IMR-90 (cell line): ENCODE data around the gene CD68. TPM values are rescaled to one million over a fixed set of nuclear protein-coding genes. Genes with fewer than 3 reads are reported as not detected.

Experiments used
- ATAC-seq: fragments of 200-7000 bp; cut with Tn5 transposase; 2 replicates; pipeline ENCODE4 v1.9.1; 2020; ENCODE audit warnings: low read depth, mild to moderate bottlenecking, moderate library complexity
- BruUV-seq: library from RNA; stranded (reverse); fragments of 400-500 nt; replicated peaks from 2 replicates; lab custom pipeline; 2021; lab: Mats Ljungman, UMichigan
- CTCF ChIA-PET: fragments of 300-600 bp; formaldehyde crosslinking; extraction: SDS; loops from one replicate; lab custom pipeline; 2021; ENCODE audit warnings: antibody characterized with exemption; lab: Yijun Ruan, JAX
- POLR2A ChIA-PET: fragments of 300-600 bp; sonication (Branson Sonifier 250); formaldehyde crosslinking; loops from one replicate; lab custom pipeline; 2022; ENCODE audit warnings: antibody characterized with exemption; ENCODE audit not compliant: unreplicated experiment; lab: Charles Lee
- DNase-seq: peaks from one replicate; pipeline ENCODE4 v3.0.0; 2013
- H2AFZ ChIP-seq: replicated peaks from 2 replicates; pipeline ENCODE3; 2013; ENCODE audit warnings: low read length, mild to moderate bottlenecking; ENCODE audit not compliant: poor library complexity
- H2AK5ac ChIP-seq: 2 replicates; pipeline ENCODE4 v1.6.1; 2013; ENCODE audit warnings: low read depth, low read length, inconsistent platforms
- H2AK9ac ChIP-seq: replicated peaks from 2 replicates; pipeline ENCODE3; 2013; ENCODE audit warnings: mild to moderate bottlenecking, low read depth, low read length, moderate library complexity; ENCODE audit not compliant: poor library complexity
- H2BK120ac ChIP-seq: 2 replicates; pipeline ENCODE4 v1.6.1; 2013; ENCODE audit warnings: low read depth, low read length, inconsistent platforms
- H2BK15ac ChIP-seq: 3 replicates; pipeline ENCODE4 v1.6.1; 2013; ENCODE audit warnings: low read depth, low read length, inconsistent platforms
- H2BK20ac ChIP-seq: 2 replicates; pipeline ENCODE4 v1.6.1; 2013; ENCODE audit warnings: low read depth, mild to moderate bottlenecking, inconsistent platforms, low read length, moderate library complexity
- H2BK5ac ChIP-seq: 2 replicates; pipeline ENCODE4 v1.6.1; 2013; ENCODE audit warnings: mild to moderate bottlenecking, low read depth, low read length, inconsistent platforms; ENCODE audit not compliant: poor library complexity, severe bottlenecking
- H3K14ac ChIP-seq: replicated peaks from 2 replicates; pipeline ENCODE4 v1.6.1; 2013; ENCODE audit warnings: low read depth, low read length, inconsistent platforms
- H3K18ac ChIP-seq: 2 replicates; pipeline ENCODE4 v1.6.1; 2013; ENCODE audit warnings: low read depth, low read length, control low read depth
- H3K23ac ChIP-seq: 2 replicates; pipeline ENCODE4 v1.6.1; 2013; ENCODE audit warnings: low read depth, low read length, inconsistent platforms
- H3K27ac ChIP-seq: 2 replicates; pipeline ENCODE4 v1.5.1; 2013; ENCODE audit warnings: mild to moderate bottlenecking, control low read depth, low read length; ENCODE audit not compliant: insufficient read depth
- H3K27me3 ChIP-seq: 2 replicates; pipeline ENCODE4 v1.6.1; 2013; ENCODE audit warnings: low read length; ENCODE audit not compliant: control insufficient read depth, insufficient read depth
- H3K36me3 ChIP-seq: 2 replicates; pipeline ENCODE4 v1.6.1; 2013; ENCODE audit warnings: low read length, mixed read lengths; ENCODE audit not compliant: control insufficient read depth, insufficient read depth
- H3K4ac ChIP-seq: 2 replicates; pipeline ENCODE4 v1.6.1; 2013; ENCODE audit warnings: low read depth, low read length, inconsistent platforms
- H3K4me1 ChIP-seq: 2 replicates; pipeline ENCODE4 v1.6.1; 2013; ENCODE audit warnings: low read length, mixed read lengths; ENCODE audit not compliant: control insufficient read depth, insufficient read depth
- H3K4me2 ChIP-seq: 2 replicates; pipeline ENCODE4 v1.6.1; 2013; ENCODE audit warnings: low read depth, mild to moderate bottlenecking, control low read depth, low read length, moderate library complexity
- H3K4me3 ChIP-seq: 2 replicates; pipeline ENCODE4 v1.5.1; 2013; ENCODE audit warnings: low read depth, mild to moderate bottlenecking, control low read depth, low read length, moderate library complexity; ENCODE audit not compliant: insufficient read depth
- H3K56ac ChIP-seq: 2 replicates; pipeline ENCODE4 v1.6.1; 2013; ENCODE audit warnings: low read length, inconsistent platforms; ENCODE audit not compliant: insufficient read depth; ENCODE audit errors: extremely low read depth
- H3K79me1 ChIP-seq, 2 experiments: 2 replicates each; pipeline ENCODE4 v1.6.1; 2013; ENCODE audit warnings: low read length in 2 of 2, inconsistent platforms in 1 of 2, low read depth in 1 of 2
- H3K9ac ChIP-seq: 2 replicates; pipeline ENCODE4 v1.6.1; 2013; ENCODE audit warnings: low read depth, low read length, control low read depth
- H3K9me1 ChIP-seq: 2 replicates; pipeline ENCODE4 v1.6.1; 2013; ENCODE audit warnings: low read length, inconsistent platforms; ENCODE audit not compliant: insufficient read depth
- H3K9me3 ChIP-seq: 2 replicates; pipeline ENCODE4 v1.6.1; 2013; ENCODE audit warnings: low read length; ENCODE audit not compliant: control insufficient read depth, insufficient read depth
- H4K20me1 ChIP-seq: 2 replicates; pipeline ENCODE4 v1.6.1; 2013; ENCODE audit warnings: low read length, inconsistent platforms; ENCODE audit not compliant: insufficient read depth
- H4K5ac ChIP-seq: 2 replicates; pipeline ENCODE4 v1.6.1; 2013; ENCODE audit warnings: mild to moderate bottlenecking, low read depth, low read length, control low read depth
- H4K8ac ChIP-seq, 2 experiments: 2 replicates each; pipeline ENCODE4 v1.6.1; 2013; ENCODE audit warnings: low read depth in 2 of 2, low read length in 2 of 2, control low read depth in 1 of 2, inconsistent platforms in 1 of 2
- H4K91ac ChIP-seq: 2 replicates; pipeline ENCODE4 v1.6.1; 2013; ENCODE audit warnings: low read depth, low read length, inconsistent platforms; ENCODE audit not compliant: insufficient read depth
- BHLHE40 ChIP-seq: fragments of 150-350 bp; IDR thresholded peaks from 2 replicates; pipeline ENCODE4 v1.6.1; 2016; ENCODE audit warnings: mild to moderate bottlenecking, low read depth, low read length
- CEBPB ChIP-seq: IDR thresholded peaks from 2 replicates; pipeline ENCODE4 v1.6.1; 2012; ENCODE audit warnings: low read depth, low read length, improper control_type of control experiment
- CHD1 ChIP-seq: IDR thresholded peaks from 2 replicates; pipeline ENCODE4 v1.6.1; 2012; ENCODE audit warnings: low read depth, low read length, improper control_type of control experiment
- CTCF ChIP-seq: conservative IDR thresholded peaks from 2 replicates; pipeline ENCODE4 v1.5.1; 2012; ENCODE audit warnings: mild to moderate bottlenecking, low read depth, low read length, improper control_type of control experiment
- ELK1 ChIP-seq: fragments of 150-350 bp; IDR thresholded peaks from 2 replicates; pipeline ENCODE4 v1.6.1; 2016; ENCODE audit warnings: low read depth, mild to moderate bottlenecking, low read length, moderate library complexity, borderline replicate concordance
- FOS ChIP-seq: fragments of 150-350 bp; IDR thresholded peaks from 2 replicates; pipeline ENCODE4 v1.6.1; 2016; ENCODE audit warnings: low read depth, low read length
- MAFK ChIP-seq: IDR thresholded peaks from 2 replicates; pipeline ENCODE4 v1.6.1; 2012; ENCODE audit warnings: low read depth, low read length, improper control_type of control experiment
- MAZ ChIP-seq: IDR thresholded peaks from 2 replicates; pipeline ENCODE4 v1.6.1; 2012; ENCODE audit warnings: low read depth, mild to moderate bottlenecking, low read length, improper control_type of control experiment, moderate library complexity, borderline replicate concordance
- MXI1 ChIP-seq: IDR thresholded peaks from 2 replicates; pipeline ENCODE4 v1.6.1; 2012; ENCODE audit warnings: low read depth, mild to moderate bottlenecking, low read length, moderate library complexity, borderline replicate concordance
- NFE2L2 ChIP-seq: fragments of 150-350 bp; IDR thresholded peaks from 2 replicates; pipeline ENCODE4 v1.6.1; 2016; ENCODE audit warnings: low read depth, mild to moderate bottlenecking, low read length
- POLR2A ChIP-seq: IDR thresholded peaks from 2 replicates; pipeline ENCODE4 v1.6.1; 2012; ENCODE audit warnings: mild to moderate bottlenecking, low read depth, low read length
- RAD21 ChIP-seq: IDR thresholded peaks from 2 replicates; pipeline ENCODE4 v1.6.1; 2012; ENCODE audit warnings: low read length, improper control_type of control experiment
- RCOR1 ChIP-seq: IDR thresholded peaks from 2 replicates; pipeline ENCODE4 v1.6.1; 2012; ENCODE audit warnings: mild to moderate bottlenecking, low read length, improper control_type of control experiment; ENCODE audit not compliant: insufficient replicate concordance
- RFX5 ChIP-seq: IDR thresholded peaks from 2 replicates; pipeline ENCODE4 v1.8.0; 2012; ENCODE audit warnings: low read depth, mild to moderate bottlenecking, low read length, moderate library complexity
- SMC3 ChIP-seq: fragments of 150-350 bp; IDR thresholded peaks from 2 replicates; pipeline ENCODE4 v1.6.1; 2016; ENCODE audit warnings: low read depth, mild to moderate bottlenecking, antibody characterized with exemption, low read length, moderate library complexity
- USF2 ChIP-seq: fragments of 150-350 bp; IDR thresholded peaks from 2 replicates; pipeline ENCODE4 v1.6.1; 2017; ENCODE audit warnings: mild to moderate bottlenecking, antibody characterized with exemption, low read length, low read depth
- WGBS, 2 experiments: methylation state at CpG; one replicate each; pipeline versions ENCODE4 v1.1.5 to v1.1.7; 2013; ENCODE audit warnings: missing lambda C conversion rate in 2 of 2; ENCODE audit not compliant: insufficient read length in 1 of 2; ENCODE audit errors: extremely low coverage in 2 of 2; 5-methylcytosine and 5-hydroxymethylcytosine counted together
- dilution Hi-C: fragments of 300-500 bp; cut with HindIII; formaldehyde crosslinking; loops from one replicate; pipeline ENCODE4 v1.14.3; 2018; ENCODE audit warnings: low sequenced_read_pairs; ENCODE audit not compliant: unreplicated experiment
- in situ Hi-C: fragments of 300-500 bp; cut with MboI; formaldehyde crosslinking; loops from 3 replicates; pipeline ENCODE4 v1.14.3; 2019; ENCODE audit warnings: low sequenced_read_pairs, inconsistent platforms, mixed read lengths
- intact Hi-C: fragments of 100-400 bp; cut with micrococcal nuclease; formaldehyde crosslinking; loops from 2 replicates; pipeline ENCODE4 v1.10.0; 2022
- polyA plus RNA-seq, 3 experiments: library from polyadenylated mRNA; depleted of rRNA; stranded (reverse); fragments of >200 nt; gene quantifications; 2 replicates each; pipeline ENCODE4 v1.2.3, GENCODE V29; 2012; ENCODE audit warnings: low replicate concordance in 1 of 3
- total RNA-seq: library from RNA; depleted of rRNA; stranded (reverse); fragments of >200 nt; gene quantifications from 2 replicates; pipeline ENCODE4 v1.2.3, GENCODE V29; 2012

CD68 gene
- total and polyA plus RNA-seq, 2 of the 4 experiments (the other 2 are of a cell fraction): 16.0 to 43.1 TPM

GRCh38 chr17:7612294-7612640 is 32.8 kb downstream of the CD68 start:
- no peak overlapping the region for H3K9ac ChIP-seq
- no peak for TF ChIP-seq FOS
- no peak for TF ChIP-seq SMC3
- TF ChIP-seq NFE2L2: no peak
- TF ChIP-seq RFX5: no peak
- no peak for TF ChIP-seq MAZ
- no peak for TF ChIP-seq MAFK
- no peak for TF ChIP-seq POLR2A
- TF ChIP-seq CHD1: no peak
- TF ChIP-seq CTCF: no peak
- TF ChIP-seq CEBPB: no peak
- TF ChIP-seq MXI1: no peak
- no peak for TF ChIP-seq USF2
- TF ChIP-seq RCOR1: no peak
- TF ChIP-seq ELK1: no peak
- no peak for TF ChIP-seq BHLHE40
- TF ChIP-seq RAD21: no peak
- no peak overlapping the region for H2AK5ac ChIP-seq
- peaks cover 9% of the 10 kb centered on the region for H3K4me1 ChIP-seq
- H3K79me1 ChIP-seq: peaks cover 42 to 62% of the 10 kb centered on the region in 2 experiments
- H2BK5ac ChIP-seq: no peak overlapping the region
- CTCF ChIA-PET: interaction anchor here (0.7 kb wide), 1 partner anchor 167 kb away, joined by 7 read pairs; no protein-coding TSS in a partner anchor
- H3K9me3 ChIP-seq: no peaks in the 10 kb centered on the region
- in situ Hi-C loops (no loop called here), intact Hi-C loops (no loop called here), dilution Hi-C loops (no loop called here)
- no peaks in the 10 kb centered on the region for H3K27me3 ChIP-seq
- no peak overlapping the region for H3K14ac ChIP-seq
- no peak overlapping the region for H3K56ac ChIP-seq
- no peak overlapping the region for H3K18ac ChIP-seq
- POLR2A ChIA-PET: no interaction called here
- no peak for DNase-seq
- H3K9me1 ChIP-seq: peaks cover 16% of the 10 kb centered on the region
- H3K4me2 ChIP-seq: peak overlapping the region; percentile 27; the same call in 1 of the 2 replicates
- no peak overlapping the region for H2AFZ ChIP-seq
- WGBS, 2 experiments: no CpG with 5 or more reads among the region's 1 CpG
- H4K91ac ChIP-seq: no peak overlapping the region
- no peak overlapping the region for H2AK9ac ChIP-seq
- BruUV-seq: no TSS peak
- no peak overlapping the region for H2BK15ac ChIP-seq
- no peak overlapping the region for H3K4ac ChIP-seq
- no peak overlapping the region for H2BK120ac ChIP-seq
- peaks cover 54% of the 10 kb centered on the region for H4K20me1 ChIP-seq
- H2BK20ac ChIP-seq: no peak overlapping the region
- no peak overlapping the region for H4K5ac ChIP-seq
- H3K36me3 ChIP-seq: peaks cover 5% of the 10 kb centered on the region
- H4K8ac ChIP-seq: no peak overlapping the region
- no peak for ATAC-seq
- H3K23ac ChIP-seq: peak overlapping the region; percentile 6; the same call in 1 of the 2 replicates
- H3K27ac ChIP-seq: no peak overlapping the region
- H3K4me3 ChIP-seq: no peak overlapping the region
